GM21360 (cell line): ENCODE data around the gene PCDHGC3.

Experiments
- ATAC-seq: cut with Tn5 transposase; IDR thresholded peaks from one replicate; pipeline ENCODE4 v1.9.1; 2021; ENCODE audit warnings: mild to moderate bottlenecking, moderate library complexity; ENCODE audit not compliant: unreplicated experiment

The PCDHGC3 gene

DNA sequence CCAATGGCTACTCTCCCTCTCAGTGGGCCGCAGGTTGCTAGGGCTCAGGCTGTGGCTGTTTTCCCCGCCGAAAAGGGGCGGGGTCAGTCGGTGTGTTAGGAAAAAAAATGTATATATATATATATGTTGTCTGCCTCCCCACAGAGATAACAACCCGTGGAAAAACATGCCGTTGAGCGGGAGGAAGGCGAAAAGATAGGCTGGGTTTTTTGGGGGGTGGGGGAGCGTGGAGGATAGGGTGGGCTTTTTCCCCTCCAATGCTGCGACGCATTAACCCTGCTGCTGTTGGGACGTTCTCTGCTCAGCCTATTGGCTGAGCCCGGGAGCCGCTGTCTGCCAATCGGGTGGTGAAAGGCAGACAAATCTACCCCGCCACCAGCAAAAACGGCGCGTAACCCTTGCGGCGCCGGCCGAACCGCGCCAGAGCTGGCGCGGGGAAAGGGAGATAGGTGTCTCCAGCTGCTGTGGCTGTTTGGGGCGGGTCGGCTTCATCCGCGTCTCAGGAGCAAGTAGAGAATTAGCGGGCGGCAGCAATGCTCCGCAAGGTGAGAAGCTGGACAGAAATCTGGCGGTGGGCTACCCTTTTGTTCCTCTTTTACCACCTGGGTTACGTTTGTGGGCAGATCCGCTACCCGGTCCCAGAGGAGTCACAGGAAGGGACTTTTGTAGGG, 9.0 kb downstream of the PCDHGC3 start, which contains the start of gene PCDHGC4:
TSS of gene PCDHGC4 (plus strand) at position 390 of the 671 bp plus-strand sequence. CDS start at position 534, 144 bp downstream.
- ATAC-seq, result no peak

DNA sequence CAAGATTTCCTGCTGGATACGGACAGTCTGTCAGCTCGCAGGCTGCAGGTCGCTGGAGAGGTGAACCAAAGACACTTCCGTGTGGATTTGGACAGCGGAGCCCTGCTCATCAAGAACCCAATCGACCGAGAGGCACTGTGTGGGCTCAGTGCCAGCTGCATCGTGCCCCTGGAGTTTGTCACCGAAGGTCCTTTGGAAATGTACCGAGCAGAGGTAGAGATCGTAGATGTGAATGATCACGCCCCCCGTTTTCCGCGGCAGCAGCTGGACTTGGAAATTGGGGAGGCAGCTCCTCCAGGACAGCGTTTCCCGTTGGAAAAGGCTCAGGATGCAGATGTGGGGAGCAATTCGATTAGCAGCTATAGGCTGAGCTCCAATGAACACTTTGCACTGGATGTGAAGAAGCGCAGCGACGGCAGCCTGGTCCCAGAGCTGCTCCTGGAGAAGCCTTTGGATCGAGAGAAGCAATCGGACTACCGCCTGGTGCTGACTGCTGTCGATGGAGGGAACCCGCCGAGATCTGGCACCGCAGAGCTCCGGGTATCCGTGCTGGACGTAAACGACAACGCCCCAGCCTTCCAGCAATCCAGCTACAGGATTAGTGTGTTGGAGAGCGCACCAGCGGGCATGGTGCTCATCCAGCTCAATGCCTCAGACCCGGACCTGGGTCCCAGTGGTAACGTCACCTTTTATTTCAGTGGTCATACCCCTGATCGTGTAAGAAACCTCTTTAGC, 9.7 kb downstream of the PCDHGC3 start:
- no peak for ATAC-seq

DNA sequence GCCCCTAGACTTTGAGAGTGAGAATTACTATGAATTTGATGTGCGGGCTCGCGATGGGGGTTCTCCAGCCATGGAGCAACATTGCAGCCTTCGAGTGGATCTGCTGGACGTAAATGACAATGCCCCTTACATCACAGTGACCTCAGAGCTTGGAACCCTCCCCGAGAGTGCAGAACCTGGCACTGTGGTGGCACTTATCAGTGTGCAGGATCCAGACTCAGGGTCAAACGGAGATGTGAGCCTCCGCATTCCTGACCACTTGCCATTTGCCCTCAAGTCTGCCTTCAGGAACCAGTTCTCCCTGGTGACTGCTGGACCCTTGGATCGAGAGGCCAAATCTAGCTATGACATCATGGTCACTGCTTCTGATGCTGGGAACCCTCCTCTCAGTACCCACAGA, 10.3 kb downstream of the PCDHGC3 start:
- no peak for ATAC-seq

DNA sequence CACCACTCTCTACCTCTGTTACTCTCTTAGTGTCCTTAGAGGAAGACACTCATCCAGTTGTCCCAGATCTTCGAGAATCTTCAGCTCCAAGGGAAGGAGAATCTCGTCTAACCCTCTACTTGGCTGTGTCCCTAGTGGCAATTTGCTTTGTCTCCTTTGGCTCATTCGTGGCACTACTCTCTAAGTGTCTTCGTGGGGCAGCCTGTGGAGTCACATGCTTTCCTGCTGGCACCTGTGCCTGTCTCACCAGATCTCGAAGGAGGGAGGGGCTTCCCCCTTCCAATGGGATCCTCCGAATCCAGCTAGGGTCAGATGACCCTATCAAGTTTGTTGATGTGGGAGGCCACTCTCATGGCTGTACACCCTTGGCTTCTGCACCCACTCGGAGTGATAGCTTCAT, 11.4 kb downstream of the PCDHGC3 start:
- ATAC-seq, result no peak

DNA sequence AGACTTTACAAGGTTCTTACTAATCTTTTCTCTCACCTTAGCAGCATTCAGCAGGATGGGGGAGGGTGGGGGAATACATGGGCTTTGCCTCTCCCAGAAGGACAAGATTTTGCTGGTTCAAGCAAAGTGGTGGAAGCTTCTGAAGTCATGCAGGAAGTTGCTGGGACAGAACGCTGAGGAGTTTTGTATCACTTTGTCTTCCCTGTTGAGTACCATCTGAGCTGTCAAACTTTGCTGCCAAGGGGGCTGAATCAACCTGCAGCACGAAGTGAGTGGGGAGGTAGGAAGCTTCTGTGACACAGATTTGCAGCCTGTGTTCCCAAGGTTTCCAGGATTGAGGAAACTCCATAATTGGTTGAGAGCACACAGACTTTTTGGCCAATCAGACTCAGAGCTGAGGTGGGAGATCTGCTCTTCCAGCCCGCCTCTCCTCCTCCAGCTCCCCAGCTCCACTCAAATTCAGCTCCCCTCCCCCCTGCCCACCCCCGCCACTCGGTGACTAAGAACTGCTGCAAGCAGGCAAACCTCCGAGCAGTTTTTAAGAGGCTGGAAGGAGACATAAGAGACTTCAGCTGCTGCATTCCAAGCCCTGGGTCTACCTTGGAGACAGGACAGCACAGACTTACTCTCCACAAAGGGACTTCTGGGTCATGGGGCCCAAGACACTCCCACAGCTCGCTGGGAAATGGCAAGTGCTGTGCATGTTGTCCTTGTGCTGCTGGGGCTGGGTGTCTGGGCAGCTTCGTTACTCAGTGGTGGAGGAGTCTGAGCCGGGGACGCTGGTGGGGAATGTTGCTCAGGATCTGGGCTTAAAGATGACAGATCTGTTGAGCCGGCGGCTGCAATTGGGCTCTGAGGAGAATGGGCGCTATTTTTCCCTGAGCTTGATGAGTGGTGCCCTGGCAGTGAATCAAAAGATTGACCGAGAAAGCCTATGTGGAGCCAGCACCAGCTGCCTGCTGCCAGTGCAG, 13.1 kb downstream of the PCDHGC3 start, which contains the start of gene PCDHGC5:
TSS of gene PCDHGC5 (plus strand) at position 491 of the 971 bp plus-strand sequence. CDS start at position 651, 160 bp downstream.
- ATAC-seq, result no peak

DNA sequence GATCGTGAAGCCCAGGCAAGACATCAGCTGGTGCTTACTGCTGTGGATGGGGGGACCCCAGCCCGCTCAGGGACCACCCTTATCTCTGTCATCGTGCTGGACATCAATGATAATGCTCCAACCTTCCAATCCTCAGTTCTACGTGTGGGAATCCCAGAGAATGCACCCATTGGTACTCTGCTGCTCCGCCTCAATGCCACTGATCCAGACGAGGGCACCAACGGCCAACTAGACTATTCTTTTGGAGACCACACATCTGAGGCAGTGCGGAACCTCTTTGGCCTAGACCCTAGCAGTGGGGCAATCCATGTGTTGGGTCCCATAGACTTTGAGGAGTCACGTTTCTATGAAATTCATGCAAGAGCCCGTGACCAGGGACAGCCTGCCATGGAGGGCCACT, 14.1 kb downstream of the PCDHGC3 start:
- no peak for ATAC-seq

DNA sequence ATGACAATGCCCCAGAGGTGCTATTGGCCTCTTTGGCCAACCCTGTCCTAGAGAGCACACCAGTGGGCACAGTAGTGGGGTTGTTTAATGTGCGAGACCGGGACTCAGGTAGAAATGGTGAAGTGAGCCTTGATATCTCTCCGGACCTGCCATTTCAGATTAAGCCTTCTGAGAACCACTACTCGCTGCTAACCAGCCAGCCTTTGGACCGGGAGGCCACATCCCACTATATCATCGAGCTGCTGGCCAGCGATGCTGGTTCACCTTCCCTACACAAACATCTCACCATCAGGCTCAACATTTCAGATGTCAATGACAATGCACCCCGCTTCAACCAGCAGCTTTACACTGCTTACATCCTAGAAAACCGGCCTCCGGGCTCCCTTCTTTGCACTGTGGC, 14.5 kb downstream of the PCDHGC3 start:
- ATAC-seq, result no peak

DNA sequence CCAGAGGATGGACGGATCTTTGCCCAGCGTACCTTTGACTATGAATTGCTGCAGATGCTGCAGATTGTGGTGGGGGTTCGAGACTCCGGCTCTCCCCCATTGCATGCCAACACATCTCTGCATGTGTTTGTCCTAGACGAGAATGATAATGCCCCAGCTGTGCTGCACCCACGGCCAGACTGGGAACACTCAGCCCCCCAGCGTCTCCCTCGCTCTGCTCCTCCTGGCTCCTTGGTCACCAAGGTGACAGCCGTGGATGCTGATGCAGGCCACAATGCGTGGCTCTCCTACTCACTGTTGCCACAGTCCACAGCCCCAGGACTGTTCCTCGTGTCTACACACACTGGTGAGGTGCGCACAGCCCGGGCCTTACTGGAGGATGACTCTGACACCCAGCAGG, 15.0 kb downstream of the PCDHGC3 start:
- no peak for ATAC-seq

DNA sequence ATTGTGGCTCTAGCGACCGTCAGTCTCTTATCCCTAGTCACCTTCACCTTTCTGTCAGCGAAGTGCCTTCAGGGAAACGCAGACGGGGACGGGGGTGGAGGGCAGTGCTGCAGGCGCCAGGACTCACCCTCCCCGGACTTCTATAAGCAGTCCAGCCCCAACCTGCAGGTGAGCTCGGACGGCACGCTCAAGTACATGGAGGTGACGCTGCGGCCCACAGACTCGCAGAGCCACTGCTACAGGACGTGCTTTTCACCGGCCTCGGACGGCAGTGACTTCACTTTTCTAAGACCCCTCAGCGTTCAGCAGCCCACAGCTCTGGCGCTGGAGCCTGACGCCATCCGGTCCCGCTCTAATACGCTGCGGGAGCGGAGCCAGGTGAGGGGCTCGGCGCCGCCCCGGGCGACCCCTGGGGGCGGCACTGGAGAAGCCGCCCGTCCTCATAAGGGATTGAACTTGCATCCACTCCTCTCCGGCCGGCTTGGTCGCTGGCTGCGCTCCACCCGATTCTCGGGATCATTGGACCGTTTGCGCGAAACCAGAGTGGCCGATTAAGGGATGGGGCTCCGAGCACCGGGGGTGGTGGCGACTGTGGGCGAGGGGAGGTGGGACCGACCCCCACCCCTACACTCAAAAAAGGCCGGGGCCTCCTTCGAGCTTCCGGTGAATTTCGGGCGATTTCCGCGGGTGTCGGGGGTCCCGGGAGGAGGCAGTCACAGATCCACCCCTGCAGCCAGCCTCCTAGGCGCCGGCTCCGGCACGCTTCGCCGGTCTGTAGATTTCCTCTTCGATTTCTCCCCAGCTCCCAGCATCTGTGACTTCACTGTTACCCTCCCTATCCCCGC, 15.8 kb downstream of the PCDHGC3 start:
- ATAC-seq, result peak; percentile 21

DNA sequence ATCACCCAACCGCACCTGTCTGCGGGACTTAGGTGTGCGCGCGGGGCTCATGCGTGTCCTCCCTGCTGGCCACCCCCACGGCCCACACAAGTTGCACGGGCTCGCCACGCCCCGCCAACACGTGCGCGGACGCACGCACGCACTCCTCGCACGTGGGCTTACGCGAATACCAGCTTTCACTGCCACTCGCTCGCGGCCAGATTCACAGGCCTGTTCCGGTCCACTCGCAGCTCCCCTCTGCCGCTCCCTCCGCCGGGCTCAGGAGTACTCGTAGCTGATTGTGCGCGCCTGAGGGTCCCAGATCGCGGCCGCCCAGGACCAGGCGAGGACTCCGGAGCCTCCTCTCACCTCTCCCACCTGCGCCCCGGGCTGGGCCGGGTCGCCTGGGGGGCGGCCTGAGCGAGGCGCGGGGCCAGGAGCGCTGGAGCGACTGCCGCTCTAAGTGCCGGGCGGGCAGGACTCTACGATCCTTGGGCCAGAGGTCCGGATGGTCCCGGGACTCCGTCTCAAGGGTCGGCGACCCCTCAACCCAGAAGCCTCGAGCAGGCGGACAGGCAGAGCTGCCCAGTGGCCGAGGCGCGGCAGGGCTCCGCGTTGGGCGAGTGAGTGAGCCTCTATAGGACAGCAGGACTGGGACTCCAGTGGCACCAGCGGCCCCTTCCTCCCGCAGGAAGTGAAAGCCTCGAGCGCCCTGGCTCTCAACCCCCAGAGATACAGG, 16.6 kb downstream of the PCDHGC3 start:
- peak; percentile 48 for ATAC-seq

DNA sequence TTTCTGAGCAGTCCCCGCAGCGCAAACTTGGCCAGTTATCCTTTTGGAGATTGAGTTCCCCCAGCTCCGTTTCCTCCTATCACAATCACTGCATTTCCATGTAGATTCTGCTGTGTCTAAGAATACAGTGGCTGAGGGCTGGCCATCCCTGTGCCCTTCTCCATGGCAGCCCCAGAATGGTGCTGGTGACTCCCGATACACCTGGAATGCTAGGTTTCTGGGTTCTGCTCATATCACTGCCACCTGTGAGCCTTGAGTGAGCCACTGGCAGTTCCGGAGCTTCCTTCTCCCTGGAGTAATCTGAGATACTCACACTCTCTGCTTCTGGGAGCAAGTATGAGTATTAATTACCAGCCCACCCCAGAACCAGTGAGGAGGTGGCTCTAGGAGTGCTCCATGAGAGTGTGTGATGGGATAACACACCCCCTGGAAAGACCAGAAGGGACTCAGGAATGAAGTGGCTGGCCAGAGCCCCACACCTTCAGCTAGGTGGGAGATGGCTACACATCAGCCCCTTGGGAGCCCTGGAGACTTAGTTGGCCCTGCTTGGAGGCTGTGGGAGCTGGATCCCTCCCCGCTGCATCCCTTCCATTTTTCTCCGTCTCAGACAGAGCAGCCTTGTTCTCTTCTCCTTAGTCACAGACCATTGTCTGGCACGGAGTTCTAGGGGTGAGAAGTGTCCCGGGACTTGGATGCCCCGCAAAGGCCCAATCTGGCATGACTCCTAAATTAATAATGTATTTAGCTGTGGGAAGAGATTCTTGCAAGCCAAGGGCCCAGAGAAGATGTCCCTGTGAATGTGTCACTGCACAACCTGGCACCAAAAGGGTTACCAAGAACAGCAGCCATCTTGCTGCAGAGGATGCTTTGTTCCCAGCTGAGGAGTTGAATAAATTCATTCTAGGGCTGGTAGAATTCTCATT, 18.0 kb downstream of the PCDHGC3 start:
- no peak for ATAC-seq

DNA sequence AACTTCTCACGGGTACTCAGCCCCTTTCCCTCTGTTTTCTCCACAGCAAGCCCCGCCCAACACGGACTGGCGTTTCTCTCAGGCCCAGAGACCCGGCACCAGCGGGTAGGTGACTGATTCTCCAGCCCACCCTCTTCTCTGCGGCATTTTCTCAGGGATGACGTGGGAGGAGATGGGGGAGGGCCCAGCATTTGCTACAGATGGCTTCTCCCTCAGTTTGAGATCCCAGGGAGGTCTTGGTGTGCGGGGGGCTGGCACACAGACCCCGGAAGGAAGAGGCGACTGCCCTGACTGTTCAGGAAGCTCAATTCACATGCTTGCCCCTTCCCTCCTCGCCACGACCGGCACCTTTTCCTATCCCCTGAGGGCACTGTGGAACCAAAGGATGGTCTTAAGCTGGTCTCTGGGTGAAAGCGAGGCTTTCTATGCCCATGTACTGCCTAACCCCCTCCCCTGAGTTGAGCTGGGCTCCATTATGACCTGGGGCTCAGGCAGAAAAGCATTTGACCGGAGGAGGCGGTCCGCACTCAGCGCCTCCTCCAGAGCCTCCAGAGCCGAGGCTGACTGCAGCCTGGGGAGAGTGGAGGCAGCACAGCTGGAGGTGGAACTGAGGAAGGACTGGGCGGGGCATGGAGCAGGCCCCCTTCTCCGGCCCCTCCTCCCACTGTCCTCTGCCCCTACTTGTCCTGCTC, 19.1 kb downstream of the PCDHGC3 start:
- ATAC-seq, result no peak

DNA sequence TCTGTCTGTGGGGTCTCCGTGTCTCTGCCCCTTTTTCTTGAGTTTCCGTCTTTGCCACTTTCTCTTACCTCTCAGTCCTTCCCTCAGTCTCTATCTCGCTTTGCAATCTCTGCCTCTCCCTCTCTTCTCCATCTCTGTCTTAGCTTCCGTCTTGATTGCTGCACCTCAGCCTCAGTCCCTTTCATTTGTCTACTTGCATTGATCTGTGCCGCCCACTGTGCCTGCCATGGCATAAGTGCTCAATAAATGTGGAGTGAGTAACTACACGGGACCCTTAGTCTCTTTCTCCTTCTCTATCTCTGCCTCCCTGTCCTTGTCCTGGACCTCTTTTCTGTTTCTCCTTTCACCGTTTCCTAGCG, 19.7 kb downstream of the PCDHGC3 start:
- no peak for ATAC-seq

DNA sequence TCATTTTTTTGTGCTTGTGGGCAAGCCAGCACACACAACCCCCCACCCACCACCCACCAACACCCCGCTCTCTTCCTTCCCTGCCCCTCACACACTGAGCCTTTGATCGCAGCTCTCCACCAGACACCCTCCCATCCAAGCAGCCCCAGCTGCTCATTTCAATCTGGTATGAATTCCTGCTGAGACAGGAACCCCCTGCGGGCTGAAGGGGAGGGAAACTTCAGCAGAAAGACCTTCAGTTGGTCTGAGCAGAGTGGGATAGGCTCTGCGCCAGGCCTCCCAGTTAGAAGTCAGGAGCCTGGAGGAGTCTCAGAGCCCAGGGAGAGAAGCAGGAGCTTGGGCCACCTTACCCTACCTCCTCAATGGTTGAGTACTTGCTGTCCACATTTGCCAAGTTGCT, 20.3 kb downstream of the PCDHGC3 start:
- no peak for ATAC-seq

DNA sequence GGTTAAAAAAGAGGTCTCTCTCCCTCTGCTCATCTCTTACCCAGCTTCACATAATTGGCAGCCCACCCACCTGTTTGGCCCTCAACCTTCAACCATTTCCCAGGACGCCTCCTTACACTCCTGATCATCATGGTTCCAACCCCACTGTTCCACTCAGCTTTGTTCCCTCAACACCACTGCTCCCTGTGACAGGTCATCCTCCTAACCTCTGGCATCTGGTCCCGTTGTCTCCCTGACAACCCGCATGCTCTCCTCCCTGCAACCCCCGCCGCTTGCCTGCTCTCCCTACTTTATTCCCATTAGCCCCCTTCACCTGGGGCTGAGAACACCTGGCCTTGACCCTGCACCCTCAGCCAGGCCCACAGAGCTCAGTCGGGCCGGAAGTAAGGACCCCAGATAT, 26.0 kb downstream of the PCDHGC3 start:
- ATAC-seq, result no peak

DNA sequence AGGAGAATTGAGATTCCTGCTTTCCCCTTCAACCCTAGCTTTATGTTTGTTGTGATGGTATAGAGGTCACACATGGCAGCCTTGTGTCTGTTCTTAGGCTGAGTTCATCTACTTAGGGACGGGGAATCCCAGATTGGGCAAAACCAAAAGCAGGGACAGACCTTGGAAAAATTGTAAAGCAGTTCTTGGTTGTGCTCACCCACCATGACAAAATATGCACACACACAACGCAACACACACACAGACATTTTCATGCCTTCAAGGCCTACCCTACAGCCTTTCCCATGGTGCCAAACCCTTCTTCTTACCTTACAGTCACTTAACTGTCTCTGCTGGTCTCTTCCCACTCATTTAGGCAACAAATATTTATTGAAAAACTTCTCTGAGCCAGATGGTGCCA, 27.9 kb downstream of the PCDHGC3 start:
- no peak for ATAC-seq

DNA sequence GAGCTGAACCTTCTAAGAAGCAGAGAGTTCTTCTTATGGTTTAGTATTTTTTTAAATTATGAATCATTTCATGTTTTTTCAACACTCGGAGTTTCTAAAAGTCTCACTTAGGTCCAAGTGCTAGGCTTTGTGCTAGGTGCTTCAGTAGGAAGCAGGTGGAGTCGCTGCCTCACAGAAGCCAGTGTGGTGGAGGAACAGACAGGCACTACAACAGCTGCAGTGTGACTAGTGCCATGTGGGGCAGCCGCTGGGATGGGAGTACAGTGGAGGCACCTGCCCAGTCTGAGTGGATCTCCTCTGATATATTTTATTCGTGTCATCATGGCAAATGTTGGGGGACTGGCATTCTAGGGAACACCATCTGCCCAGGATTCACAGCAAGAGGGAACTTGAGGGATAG, 28.4 kb downstream of the PCDHGC3 start:
- no peak for ATAC-seq
